HG03432 (cell line): ENCODE results near the gene HSD11B1L.

Experiments used
- ATAC-seq: cut with Tn5 transposase; IDR thresholded peaks from one replicate; pipeline ENCODE4 v1.9.1; 2021; ENCODE audit warnings: mild to moderate bottlenecking, moderate library complexity; ENCODE audit not compliant: unreplicated experiment

The HSD11B1L gene

DNA sequence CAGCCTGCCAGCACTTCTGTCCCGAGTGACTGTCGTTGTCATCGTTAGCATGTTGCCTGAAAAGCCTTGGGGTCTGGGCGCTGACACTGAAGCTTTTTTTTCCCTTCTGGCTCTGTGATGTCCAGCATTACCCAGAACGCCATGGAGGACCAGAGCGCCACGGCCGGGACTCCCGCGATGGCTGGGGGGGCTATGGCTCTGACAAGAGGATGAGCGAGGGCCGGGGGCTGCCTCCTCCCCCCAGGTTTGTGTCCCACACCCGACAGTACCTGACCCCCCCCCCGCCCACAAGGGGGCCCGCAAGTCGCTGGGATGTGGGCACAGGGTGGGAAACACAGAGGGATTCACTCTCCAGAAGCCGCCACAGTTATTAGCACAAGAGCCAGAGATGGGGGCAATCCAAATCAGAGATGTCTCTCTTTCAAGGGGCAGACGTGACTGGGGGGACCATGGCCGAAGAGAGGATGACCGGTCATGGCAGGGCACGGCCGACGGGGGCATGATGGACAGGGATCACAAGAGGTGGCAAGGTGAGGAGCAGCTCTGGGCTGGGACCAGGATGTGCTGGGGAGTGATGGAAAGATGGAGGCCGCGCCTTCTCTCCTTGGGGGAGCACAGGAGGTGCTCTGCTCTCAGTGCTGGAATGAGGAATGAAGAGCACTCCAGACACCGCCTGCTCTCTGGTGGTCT lies 13.8 kb upstream of the HSD11B1L start:
- no peak for ATAC-seq

DNA sequence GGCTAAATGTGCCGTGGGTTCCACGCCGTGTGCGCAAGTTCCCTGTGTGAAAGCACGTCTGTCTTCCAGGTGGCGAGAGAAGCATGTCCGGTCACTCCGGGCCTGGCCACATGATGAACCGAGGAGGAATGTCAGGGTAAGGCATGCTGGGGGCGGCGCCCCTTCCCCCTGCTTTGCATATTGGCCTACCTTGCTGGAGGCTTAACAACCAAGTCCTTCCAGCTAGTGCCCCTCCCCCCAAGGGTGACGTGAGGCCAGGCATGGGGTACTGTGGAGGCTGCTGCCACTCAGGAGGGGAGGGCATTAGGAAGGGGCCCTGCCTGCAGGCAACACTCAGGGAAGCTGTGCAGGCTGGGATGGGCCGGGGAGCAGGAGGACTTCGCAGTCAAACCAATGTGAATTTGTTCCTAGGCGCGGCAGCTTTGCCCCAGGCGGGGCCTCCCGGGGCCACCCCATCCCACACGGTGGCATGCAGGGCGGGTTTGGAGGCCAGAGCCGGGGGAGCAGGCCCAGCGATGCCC lies 13.0 kb upstream of the HSD11B1L start:
- ATAC-seq = no peak

DNA sequence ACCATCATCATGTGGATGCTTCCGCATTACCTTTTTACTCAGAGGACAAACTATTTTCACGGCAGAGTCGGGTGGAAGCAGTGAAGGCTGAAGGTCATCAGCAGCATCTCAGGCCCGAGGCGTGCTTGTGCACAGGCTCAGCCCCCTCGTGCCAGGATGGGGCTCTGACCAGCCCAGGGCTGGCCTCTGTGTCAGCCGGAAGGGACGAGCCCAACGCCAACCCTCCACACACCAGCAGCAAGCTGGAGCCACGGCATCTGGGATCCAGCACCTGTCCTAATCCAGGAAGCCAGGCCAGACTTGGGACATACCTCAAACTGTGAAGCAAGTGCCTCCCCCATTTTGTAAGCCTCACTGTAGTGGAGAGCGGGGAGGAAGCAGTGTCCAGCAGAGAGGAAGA lies 11.6 kb upstream of the HSD11B1L start:
- no peak for ATAC-seq

DNA sequence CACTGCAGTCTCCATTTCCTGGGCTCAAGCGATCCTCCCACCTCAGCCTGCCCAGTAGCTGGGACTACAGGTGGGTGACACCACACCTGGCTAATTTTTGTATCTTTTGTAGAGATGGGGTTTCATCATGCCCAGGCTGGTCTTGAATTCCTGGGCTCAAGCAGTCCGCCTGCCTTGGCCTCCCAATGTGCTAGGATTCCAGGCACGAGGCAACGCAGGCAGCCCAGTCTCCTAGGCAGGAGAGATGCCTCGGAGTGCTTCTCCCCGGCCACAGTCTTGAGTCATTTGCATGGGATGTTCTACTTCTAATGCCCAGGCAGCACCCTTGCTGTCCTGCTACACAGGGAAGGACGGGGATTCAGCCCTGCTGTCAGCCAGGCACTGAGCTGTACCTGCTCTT lies 9.2 kb upstream of the HSD11B1L start:
- no peak for ATAC-seq

DNA sequence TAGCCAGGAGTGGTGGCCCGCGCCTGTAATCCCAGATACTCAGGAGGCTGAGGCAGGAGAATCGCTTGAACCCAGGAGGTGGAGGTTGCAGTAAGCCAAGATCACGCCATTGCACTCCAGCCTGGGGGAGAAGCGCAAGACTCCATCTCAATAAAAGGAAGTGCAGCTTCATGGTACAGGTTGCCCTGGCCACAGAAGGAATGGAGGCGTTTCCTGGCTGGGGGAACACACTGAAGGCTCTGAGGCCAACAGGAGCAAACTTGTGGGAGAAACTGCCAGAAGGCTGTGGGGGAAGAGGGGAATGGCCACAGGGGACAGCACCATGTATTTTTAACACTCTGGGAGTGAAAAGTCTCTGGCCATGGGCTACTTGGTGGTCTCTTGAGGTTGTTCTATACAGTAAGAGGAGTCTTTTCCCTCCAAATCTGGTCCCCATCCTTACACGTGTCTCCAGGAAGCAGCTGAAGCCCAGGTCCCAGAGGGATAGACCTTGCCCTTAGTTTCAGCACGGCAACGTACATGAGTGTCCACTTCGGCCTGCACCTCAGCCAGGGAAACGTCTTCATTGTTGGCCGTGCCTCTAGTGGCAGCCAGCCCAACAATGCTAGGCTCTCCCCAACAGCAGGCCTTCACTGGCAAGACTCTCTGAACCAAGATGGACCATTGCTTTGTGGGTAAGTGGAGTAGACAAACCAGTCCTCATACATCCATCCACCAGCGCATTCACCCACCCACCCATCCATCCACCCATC lies 7.9 kb upstream of the HSD11B1L start:
- no peak for ATAC-seq

DNA sequence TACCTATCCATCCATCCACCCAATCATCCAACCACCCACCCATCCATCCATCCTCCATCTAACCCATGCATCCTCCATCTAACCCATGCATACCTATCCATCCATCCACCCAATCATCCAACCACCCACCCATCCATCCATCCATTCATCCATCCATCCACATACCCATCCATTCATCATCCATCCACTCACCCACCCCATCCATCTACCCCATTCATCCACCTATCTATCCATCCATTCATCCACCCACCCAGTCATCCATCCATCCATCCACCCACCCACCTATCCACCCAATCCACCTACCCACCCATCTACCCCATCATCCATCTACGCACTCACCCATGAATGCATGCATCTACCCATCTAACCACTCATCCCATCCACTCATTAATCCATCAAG lies 7.1 kb upstream of the HSD11B1L start:
- ATAC-seq = no peak

DNA sequence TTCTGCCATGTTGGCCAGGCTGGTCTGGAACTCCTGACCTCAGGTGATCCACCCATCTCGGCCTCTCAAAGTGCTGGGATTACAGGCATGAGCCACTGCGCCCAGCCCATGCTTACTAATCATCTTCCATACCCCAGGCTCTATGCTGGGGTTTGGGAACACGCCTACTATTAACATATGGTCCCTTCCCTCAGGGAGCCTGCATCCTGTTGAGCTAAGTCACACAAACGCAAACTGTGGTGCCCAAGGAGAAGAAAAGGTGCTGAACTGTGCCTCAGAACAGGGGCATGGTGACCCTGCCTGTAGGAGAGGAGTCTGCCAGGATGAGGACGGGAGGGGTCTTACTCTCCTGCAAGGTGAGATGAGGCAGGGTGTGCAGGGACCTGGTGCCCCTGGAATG lies 6.1 kb upstream of the HSD11B1L start:
- ATAC-seq = no peak

DNA sequence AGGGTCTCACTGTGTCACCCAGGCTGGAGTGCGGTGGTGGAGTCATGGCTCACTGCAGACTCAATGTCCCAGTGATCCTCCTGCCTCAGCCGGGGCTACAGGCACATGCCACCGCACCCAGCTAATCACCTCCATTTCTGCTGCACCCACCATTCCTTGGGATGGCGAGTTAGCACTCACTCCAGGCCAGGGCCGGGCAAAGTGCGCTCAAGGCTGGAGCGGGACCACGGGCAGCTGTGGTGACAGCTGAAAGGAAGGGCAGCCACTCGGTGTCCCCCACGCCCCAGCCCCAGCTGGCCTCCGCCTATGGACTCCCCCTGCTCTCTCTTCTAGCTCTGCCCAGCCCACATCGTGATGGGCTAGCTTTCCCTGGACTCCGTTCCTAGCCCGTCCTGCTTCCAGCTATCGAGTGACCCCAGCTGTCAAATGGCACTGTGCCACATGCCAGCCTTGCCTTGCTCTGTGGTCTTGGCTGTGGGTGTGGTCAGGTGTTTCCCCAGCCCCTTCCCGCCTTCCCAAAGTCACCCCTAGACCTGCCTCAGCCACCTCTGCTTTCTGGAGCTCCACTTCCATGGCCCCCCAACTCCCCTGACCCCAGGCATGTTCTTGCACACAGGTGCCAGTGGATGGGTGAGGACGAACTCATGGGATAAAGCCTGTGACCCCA lies 4.6 kb upstream of the HSD11B1L start:
- ATAC-seq = no peak

DNA sequence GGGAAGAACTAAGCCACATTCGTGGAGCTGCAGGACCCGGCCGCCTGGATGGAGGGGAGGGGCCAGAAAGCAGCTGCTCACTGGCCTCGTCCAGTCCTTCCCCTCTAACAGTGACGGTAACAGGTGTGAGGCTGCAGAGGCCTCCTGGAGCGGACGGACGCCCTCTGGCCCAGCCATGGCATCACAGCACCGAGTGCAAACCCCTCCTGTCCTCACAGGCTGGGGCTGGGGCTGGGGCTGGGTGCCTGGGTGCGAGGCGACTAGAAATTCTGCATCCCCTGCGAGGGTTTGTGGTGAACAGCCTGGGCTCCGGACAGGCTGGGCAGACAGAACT lies 4.1 kb upstream of the HSD11B1L start:
- no peak for ATAC-seq

DNA sequence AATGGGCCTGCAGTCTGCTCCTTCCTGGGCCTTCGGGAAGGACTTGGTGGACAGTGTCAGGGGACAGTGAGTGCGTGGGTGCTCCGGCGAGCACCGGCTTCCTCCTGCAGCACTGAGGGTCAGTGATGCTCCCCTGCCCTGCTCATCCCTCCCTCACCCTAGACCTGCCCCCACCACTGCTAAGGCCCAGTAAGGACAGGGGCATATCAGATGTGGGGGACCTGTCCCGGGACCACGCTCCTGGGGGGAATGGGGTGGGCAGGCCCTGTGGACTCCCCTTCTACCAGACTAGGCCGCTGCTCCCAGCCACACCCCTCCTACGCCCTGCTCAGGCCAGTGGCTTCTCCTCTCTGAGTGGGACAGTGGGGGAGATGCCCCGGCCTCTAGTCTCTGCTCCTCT lies 3.7 kb upstream of the HSD11B1L start:
- ATAC-seq = no peak

DNA sequence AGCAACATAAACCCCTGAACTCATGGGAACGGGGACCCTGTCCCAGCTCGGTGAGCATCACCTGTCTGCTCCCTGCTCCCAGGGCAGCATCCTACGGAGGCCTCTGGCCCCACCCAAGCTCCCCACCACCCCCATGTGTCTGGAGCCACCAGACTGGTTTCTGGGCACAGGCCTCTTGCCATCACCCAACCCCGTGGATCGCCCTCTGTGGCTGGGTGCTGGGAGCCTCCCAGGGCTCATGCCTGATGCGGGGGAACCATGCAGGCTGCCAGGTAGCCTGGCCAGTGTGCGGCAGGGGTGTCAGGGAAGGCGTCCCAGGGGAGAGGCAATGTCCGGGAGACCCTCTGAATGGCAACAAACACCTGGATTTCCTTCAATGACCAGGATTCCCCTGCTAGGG lies 3.2 kb upstream of the HSD11B1L start:
- ATAC-seq = no peak

DNA sequence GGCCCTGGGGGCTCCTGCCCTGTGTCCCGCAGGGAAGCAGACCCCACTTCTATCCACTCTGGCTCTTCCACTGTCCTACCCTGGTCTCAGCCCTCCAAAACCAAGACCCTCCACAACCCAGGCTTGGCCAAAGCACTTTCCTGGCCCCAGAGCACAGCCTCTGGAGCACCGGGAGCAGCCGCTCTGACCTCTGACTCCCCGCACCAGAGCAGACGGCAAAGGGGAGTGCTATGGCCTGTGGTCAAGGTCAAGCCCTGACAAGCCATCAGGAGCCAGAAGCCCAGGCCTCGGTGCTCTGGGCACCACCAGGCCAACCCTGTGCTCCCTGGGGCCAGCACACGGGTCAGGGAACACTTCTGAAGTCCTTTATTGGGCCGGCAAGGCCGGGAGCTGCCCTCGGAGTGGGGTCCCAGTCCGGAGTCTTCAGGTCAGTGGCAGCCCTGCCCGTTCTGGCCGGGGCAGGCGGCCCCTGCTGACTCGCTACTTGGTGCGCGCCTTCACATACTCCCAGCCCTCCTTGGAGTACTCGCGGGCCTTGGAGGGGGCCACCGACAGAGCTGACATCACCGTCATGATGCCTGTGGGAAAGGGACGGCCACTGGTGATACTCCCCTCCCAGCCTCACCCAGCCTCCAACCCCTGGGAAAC lies 2.6 kb upstream of the HSD11B1L start:
- no peak for ATAC-seq

DNA sequence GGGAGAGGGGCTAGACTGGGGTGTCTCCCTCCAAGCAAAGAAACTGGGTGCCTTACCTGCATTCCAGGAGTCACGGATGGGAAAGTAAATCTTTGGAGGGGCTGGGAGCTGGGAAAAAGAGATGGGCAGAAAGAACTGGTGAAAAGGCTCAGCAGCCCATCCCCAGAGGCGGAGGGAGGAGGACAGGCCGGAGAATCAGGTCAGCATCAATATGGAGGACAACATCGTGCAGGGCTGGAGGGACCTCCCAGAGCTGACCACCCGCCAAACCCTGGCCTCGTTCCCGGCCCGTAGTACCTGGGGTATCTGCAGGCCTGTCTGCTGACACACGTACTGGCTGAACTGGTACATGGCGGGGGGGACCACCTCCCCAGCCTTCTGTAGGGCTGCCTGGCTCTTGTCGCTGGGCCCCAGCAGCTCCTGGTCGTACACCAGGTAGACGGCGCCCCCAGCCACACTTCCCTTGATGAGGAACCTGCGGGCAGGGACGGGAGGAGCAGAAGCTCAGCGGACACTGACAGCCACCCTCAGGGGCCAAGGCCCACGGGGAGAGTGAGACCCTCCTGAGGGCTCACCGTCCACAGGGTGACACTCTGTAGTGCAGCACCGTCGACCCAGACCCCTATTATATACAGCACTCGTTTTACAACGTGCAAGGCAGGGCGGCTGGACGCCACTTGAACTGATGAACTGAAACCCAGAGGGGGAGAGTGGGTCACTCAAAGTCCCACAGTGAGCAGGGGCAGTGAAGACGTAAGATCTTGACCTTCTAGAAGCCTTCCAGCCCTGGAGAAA lies 1.3 kb upstream of the HSD11B1L start:
- no peak for ATAC-seq

DNA sequence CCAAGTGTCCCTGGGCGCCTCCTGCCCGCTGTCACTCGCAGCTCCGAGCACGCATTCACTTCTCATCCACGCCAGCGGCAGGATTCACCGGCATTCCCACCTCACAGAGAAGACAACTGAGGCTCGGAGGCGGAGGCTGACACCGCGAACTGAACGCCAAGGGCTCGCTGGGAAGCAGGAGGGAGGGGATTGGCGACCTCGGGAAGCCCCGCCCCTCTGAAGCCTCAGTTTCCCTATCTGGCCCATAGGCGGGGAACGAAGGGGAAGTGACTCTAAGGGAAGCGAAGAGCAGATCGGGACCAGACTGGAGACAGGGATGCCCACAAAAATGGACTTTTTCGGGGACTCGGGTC lies 767 bp upstream of the HSD11B1L start:
- peak; percentile 0 for ATAC-seq

DNA sequence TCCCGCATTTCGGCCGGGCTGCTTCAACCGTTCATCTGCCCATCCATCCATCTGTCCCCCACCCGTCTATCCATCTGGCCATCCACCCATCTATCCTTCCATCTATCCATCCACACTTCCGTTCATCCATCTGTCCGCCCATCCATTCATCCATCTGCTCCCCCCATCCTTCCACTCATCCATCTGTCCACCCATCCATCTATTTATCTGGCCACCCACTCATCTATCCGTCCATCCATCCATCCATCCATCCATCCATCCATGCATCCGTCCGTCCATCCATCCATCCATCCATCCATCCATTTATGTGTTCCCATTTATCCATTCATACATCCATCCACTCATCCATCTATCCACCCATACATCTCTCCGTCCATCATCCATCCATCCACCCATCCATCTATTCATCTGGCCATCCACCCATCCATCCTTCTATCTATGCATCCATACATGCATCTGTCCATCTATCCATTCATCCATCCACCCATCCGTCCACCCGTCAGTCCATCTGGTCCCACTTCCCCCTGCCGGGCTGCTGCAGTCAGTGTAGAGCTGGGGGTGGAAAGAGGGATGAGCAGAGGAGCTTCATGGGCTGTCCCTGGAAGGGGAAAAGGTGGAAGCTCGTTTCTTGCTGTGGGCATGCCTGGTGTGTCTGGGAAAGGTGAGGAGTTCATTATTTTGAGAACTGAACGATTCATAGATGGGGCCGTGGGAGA lies 722 bp downstream of the HSD11B1L start:
- no peak for ATAC-seq

DNA sequence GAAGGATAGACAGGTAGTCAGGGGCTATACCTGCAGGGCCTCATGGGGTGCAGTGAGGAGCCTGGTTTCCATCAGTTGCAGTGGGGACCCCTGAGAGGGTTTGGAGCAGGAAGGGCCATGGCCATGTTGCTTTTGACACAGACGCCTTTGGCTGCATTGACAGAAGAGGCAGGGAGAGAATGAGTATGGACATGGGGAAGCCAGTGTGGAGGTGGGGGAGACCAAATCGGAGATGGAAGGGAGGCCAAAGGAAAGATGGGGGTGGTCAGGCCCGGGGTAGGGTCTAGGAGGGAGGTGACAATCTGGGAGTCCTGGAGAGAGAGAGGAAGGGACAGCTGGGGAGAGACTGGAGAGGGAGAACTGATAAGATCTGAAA lies 1.3 kb downstream of the HSD11B1L start:
- ATAC-seq = no peak

DNA sequence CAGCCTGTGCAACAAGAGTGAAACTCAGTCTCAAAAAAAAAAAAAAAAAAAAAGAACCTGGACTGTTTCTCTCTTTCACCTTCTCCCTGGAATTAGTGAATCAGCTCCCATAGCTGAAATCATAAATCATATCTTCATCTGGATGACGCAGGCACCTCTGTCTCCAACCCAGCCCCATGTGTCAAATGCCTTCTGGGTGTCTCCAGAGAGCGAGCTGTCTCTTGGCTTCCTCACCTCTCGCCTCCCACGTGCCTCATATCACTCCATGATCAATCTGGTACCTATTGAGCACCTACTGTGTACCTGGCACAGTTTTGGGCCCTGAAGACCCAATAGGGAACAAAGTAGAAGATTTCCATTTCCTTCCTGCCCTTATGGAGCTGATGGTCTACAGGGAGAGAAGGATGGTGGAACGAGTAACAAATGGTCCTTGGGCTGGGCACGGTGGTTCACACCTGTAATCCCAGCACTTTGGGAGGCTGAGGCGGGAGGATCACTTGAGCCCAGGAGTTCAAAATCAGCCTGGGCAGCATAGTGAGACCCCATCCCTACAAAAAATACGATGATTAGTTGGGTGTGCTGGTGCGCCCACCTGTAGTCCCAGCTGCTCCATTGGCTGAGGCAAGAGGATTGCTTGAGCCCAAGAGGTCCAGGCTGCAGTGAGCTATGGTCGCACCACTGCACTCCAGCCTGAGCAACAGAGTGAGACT lies 2.5 kb downstream of the HSD11B1L start:
- ATAC-seq = no peak

DNA sequence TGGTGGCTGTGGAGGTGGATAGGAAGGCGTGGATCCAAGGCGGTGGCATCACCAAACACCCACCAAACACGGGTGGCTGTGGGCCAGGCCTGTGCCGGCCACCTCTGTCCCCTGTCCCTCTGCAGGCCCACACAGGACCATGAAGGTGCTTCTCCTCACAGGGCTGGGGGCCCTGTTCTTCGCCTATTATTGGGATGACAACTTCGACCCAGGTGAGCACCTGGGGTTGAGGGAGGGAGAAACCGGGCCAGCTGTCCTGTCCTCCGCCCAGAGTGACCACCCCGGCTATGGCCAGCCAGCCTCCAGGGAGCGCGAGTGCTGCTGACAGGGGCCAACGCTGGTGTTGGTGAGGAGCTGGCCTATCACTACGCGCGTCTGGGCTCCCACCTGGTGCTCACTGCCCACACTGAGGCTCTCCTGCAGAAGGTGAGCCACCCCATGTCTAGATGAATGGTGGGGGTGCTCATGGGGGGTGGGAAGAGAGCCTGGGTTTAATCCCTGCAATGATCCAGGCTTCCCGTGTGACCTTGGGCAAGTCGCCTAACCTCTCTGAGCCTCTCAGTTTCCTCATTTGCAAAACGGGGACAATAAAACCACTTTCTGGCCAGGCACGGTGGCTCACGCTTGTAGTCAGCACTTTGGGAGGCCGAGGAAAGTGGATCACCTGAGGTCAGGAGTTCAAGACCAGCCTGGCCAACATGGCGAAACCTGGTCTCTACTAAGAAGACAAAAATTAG lies 4.0 kb downstream of the HSD11B1L start:
- ATAC-seq = no peak

DNA sequence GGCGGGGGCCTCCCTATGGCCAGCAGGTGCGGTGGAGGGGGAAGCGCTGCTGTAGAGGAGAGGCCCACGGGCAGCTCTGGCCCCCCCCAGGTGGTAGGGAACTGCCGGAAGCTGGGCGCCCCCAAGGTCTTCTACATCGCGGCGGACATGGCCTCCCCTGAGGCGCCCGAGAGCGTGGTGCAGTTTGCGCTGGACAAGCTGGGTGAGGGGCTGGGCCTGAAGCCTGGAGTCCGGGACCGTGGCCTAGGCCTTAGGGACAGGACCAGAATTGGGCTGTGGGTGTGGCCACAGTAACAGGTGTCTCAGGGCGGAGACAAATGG lies 5.5 kb downstream of the HSD11B1L start:
- ATAC-seq = no peak
